SK-N-SH (cell line): ENCODE results near the gene TRIM67. TPM values are rescaled to one million over a fixed set of nuclear protein-coding genes. Genes with fewer than 3 reads are reported as not detected.

Source experiments
- CTCF ChIA-PET: fragments of 300-600, 350-600 bp; formaldehyde crosslinking; extraction: SDS; loops from one replicate; lab custom pipeline; 2021; lab: Yijun Ruan, JAX
- POLR2A ChIA-PET: fragments of 350-600 bp; sonication (Branson Sonifier 250); formaldehyde crosslinking; extraction: SDS; loops from one replicate; lab custom pipeline; 2020; ENCODE audit warnings: antibody characterized with exemption, inconsistent platforms; lab: Yijun Ruan, JAX
- DNase-seq: peaks from one replicate; pipeline ENCODE4 v3.0.0; 2012
- H2AFZ ChIP-seq: fragments of 200-600 bp; sonication (generic); 2 replicates; pipeline ENCODE4 v1.8.1; 2016; ENCODE audit warnings: antibody characterized with exemption, mild to moderate bottlenecking, low read depth
- H3F3A ChIP-seq: fragments of 200-600 bp; sonication (generic); replicated peaks from 2 replicates; pipeline ENCODE3; 2016; ENCODE audit warnings: antibody characterized with exemption, mild to moderate bottlenecking; ENCODE audit not compliant: insufficient read depth
- H3K27ac ChIP-seq, 2 experiments: fragments of 200-500 bp in 1 of 2; fragments of 200-600 bp in 1 of 2; sonication (Bioruptor generic) in 1 of 2; sonication (generic), shearing (Covaris generic) in 1 of 2; 2 replicates each; pipeline versions ENCODE4 v1.5.1 to v1.6.1; 2014 to 2016; ENCODE audit warnings: low read depth in 2 of 2, inconsistent platforms in 1 of 2, low read length in 1 of 2, mild to moderate bottlenecking in 1 of 2, mixed read lengths in 1 of 2
- H3K27me3 ChIP-seq: fragments of 200-600 bp; sonication (generic), shearing (Covaris generic); 2 replicates; pipeline ENCODE4 v1.6.1; 2016; ENCODE audit warnings: mixed run types; ENCODE audit not compliant: insufficient read depth
- H3K36me3 ChIP-seq, 2 experiments: fragments of 200-500 bp in 1 of 2; fragments of 200-600 bp in 1 of 2; sonication (Bioruptor generic) in 1 of 2; sonication (generic) in 1 of 2; replicated peaks in 1 of 2; 2 replicates each; pipeline versions ENCODE3 to v1.5.1; 2014 to 2016; ENCODE audit warnings: low read length in 1 of 2, mild to moderate bottlenecking in 1 of 2; ENCODE audit not compliant: insufficient read depth in 2 of 2, control insufficient read depth in 1 of 2
- H3K4me1 ChIP-seq, 2 experiments: fragments of 200-500 bp in 1 of 2; fragments of 200-600 bp in 1 of 2; sonication (Bioruptor generic) in 1 of 2; sonication (generic), shearing (Covaris generic) in 1 of 2; 2 replicates each; pipeline versions ENCODE4 v1.5.1 to v1.6.1; 2014 to 2016; ENCODE audit warnings: low read depth in 1 of 2, low read length in 1 of 2, mixed run types in 1 of 2; ENCODE audit not compliant: insufficient read depth in 2 of 2, control insufficient read depth in 1 of 2
- H3K4me2 ChIP-seq: fragments of 200-600 bp; sonication (generic), shearing (Covaris generic); 2 replicates; pipeline ENCODE4 v1.6.1; 2017; ENCODE audit warnings: mixed run types
- H3K4me3 ChIP-seq, 2 experiments: fragments of 200-500 bp in 1 of 2; fragments of 200-600 bp in 1 of 2; sonication (Bioruptor generic) in 1 of 2; sonication (generic), shearing (Covaris generic) in 1 of 2; 2 replicates each; pipeline versions ENCODE4 v1.5.1 to v1.8.1; 2014 to 2016; ENCODE audit warnings: low read depth in 2 of 2, inconsistent platforms in 1 of 2, low read length in 1 of 2, mild to moderate bottlenecking in 1 of 2, mixed read lengths in 1 of 2, moderate library complexity in 1 of 2
- H3K79me2 ChIP-seq: fragments of 200-600 bp; sonication (generic); 2 replicates; pipeline ENCODE4 v1.8.1; 2017; ENCODE audit warnings: mild to moderate bottlenecking; ENCODE audit not compliant: insufficient read depth
- H3K9ac ChIP-seq: fragments of 200-600 bp; sonication (generic); 2 replicates; pipeline ENCODE4 v1.6.1; 2017; ENCODE audit warnings: mixed run types
- H3K9me2 ChIP-seq: fragments of 200-600 bp; sonication (generic); 2 replicates; pipeline ENCODE4 v1.6.1; 2017; ENCODE audit warnings: mixed run types
- H3K9me3 ChIP-seq: fragments of 200-600 bp; sonication (generic); 2 replicates; pipeline ENCODE4 v1.6.1; 2017; ENCODE audit warnings: mixed run types, mild to moderate bottlenecking, moderate library complexity
- H4K20me1 ChIP-seq: fragments of 200-600 bp; sonication (generic); 2 replicates; pipeline ENCODE4 v1.6.1; 2017; ENCODE audit warnings: mild to moderate bottlenecking, mixed run types; ENCODE audit not compliant: insufficient read depth
- EP300 ChIP-seq, 2 experiments: IDR thresholded peaks; 2 replicates each; pipeline versions ENCODE4 v1.4.0 to v1.6.1; 2012; ENCODE audit warnings: borderline replicate concordance in 1 of 2, low read depth in 1 of 2, low read length in 1 of 2
- EZH2phosphoT487 ChIP-seq: fragments of 200-600 bp; sonication (generic); IDR thresholded peaks from 2 replicates; pipeline ENCODE4 v1.6.1; 2017; ENCODE audit warnings: low read depth, mixed run types, mild to moderate bottlenecking, antibody characterized with exemption, moderate library complexity, borderline replicate concordance
- FOXJ3 ChIP-seq: sonication (generic); formaldehyde crosslinking; IDR thresholded peaks from 2 replicates; pipeline ENCODE4 v1.5.1; 2020; ENCODE audit warnings: mild to moderate bottlenecking, missing genetic modification reagents
- IRF3 ChIP-seq: fragments of 150-350 bp; IDR thresholded peaks from 2 replicates; pipeline ENCODE4 v1.6.1; 2016; ENCODE audit warnings: mild to moderate bottlenecking, low read depth, low read length
- MAX ChIP-seq: IDR thresholded peaks from 2 replicates; pipeline ENCODE4 v1.4.0; 2012; ENCODE audit warnings: low read depth
- MEF2A ChIP-seq: IDR thresholded peaks from 2 replicates; pipeline ENCODE4 v1.4.0; 2012; ENCODE audit warnings: low read depth, borderline replicate concordance
- MXI1 ChIP-seq: IDR thresholded peaks from 2 replicates; pipeline ENCODE4 v1.6.1; 2012; ENCODE audit warnings: mild to moderate bottlenecking, low read depth, low read length, improper control_type of control experiment
- RFX5 ChIP-seq: IDR thresholded peaks from 2 replicates; pipeline ENCODE4 v1.6.1; 2012; ENCODE audit warnings: mild to moderate bottlenecking, improper control_type of control experiment, low read length
- SIN3A ChIP-seq: IDR thresholded peaks from 2 replicates; pipeline ENCODE4 v1.6.1; 2012; ENCODE audit warnings: low read depth, mild to moderate bottlenecking, low read length, moderate library complexity, borderline replicate concordance
- SMC3 ChIP-seq: IDR thresholded peaks from 2 replicates; pipeline ENCODE4 v1.6.1; 2012; ENCODE audit warnings: low read depth, low read length, improper control_type of control experiment
- TAF1 ChIP-seq: IDR thresholded peaks from 2 replicates; pipeline ENCODE4 v1.6.1; 2012; ENCODE audit warnings: low read depth, mild to moderate bottlenecking, low read length, moderate library complexity, borderline replicate concordance
- USF1 ChIP-seq: IDR thresholded peaks from 2 replicates; pipeline ENCODE4 v1.4.0; 2012; ENCODE audit warnings: low read depth, borderline replicate concordance
- YY1 ChIP-seq: IDR thresholded peaks from 2 replicates; pipeline ENCODE4 v1.4.0; 2012; ENCODE audit warnings: low read depth, mild to moderate bottlenecking
- WGBS: methylation state at CpG from one replicate; pipeline ENCODE4 v1.1.6; 2017; ENCODE audit warnings: low lambda C conversion rate; 5-methylcytosine and 5-hydroxymethylcytosine counted together
- polyA plus RNA-seq, 3 experiments: library from polyadenylated mRNA; depleted of rRNA; stranded (reverse); fragments of >200 nt; gene quantifications; 2 replicates each; pipeline ENCODE4 v1.2.3, GENCODE V29; 2012

The TRIM67 gene
- polyA plus RNA-seq, 1 of the 3 experiments (the other 2 are of a cell fraction) = not detected

GRCh38 chr1:231118704-231119453 is 43.0 kb upstream of the TRIM67 start:
- Histone ChIP-seq H3K4me3 (no peak overlapping the region), H3K79me2 (no peaks in the 10 kb centered on the region), H3K36me3 (no peaks in the 10 kb centered on the region), H4K20me1 (no peaks in the 10 kb centered on the region), H3K9me2 (no peaks in the 10 kb centered on the region), H3K4me2 (no peak overlapping the region), H3K9me3 (no peaks in the 10 kb centered on the region), H2AFZ (no peak overlapping the region), H3K27ac (no peak overlapping the region), H3F3A (no peaks in the 10 kb centered on the region), H3K9ac (no peak overlapping the region), H3K27me3 (no peaks in the 10 kb centered on the region), H3K4me1 (no peaks in the 10 kb centered on the region)
- DNase-seq = no peak
- POLR2A ChIA-PET = no interaction called here
- CTCF ChIA-PET = no interaction called here
- 36% methylated on average over 8 of the region's 8 CpGs for WGBS
- TF ChIP-seq MXI1 (no peak), MAX (no peak), IRF3 (no peak), MEF2A (no peak), TAF1 (no peak), USF1 (no peak), EP300 (IDR thresholded peaks at IDR 0.05; ENCODE audit: borderline replicate concordance in 1 of 2, low read depth in 1 of 2, low read length in 1 of 2) (no peak), RFX5 (no peak), SMC3 (no peak), YY1 (no peak), EZH2phosphoT487 (no peak), FOXJ3 (CRISPR knock-in tag) (no peak), SIN3A (no peak)

DNA sequence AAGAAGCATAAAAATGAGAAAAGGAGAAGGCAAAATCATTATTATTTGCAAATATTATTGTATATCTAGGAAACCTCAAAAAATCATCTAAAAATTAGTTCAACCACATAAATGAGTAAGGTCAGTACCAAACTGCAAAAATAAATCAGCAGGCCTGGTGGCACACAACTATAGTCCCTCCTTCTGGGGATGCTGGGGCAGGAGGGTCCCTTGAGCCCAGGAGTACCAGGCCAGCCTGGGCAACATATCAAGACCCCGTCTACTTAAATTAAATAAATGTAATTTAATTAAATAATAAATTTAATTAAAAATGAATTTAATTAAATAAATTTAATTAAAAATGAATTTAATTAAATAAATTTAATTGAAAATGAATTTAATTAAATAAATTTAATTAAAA is 40.3 kb upstream of the TRIM67 start:
- no peak for DNase-seq
- H4K20me1 ChIP-seq = no peaks in the 10 kb centered on the region
- no peak overlapping the region for H3K4me3 ChIP-seq
- POLR2A ChIA-PET = no interaction called here
- TF ChIP-seq EP300 (IDR thresholded peaks at IDR 0.05; ENCODE audit: borderline replicate concordance in 1 of 2, low read depth in 1 of 2, low read length in 1 of 2) = no peak
- TF ChIP-seq, all 33 proteins: peak for 0
- Histone ChIP-seq H3K9me3 (no peaks in the 10 kb centered on the region), H3K27me3 (no peaks in the 10 kb centered on the region), H3K4me2 (no peak overlapping the region), H3F3A (no peaks in the 10 kb centered on the region), H3K9ac (no peak overlapping the region), H3K27ac (no peak overlapping the region), H2AFZ (no peak overlapping the region), H3K9me2 (no peaks in the 10 kb centered on the region), H3K36me3 (no peaks in the 10 kb centered on the region), H3K79me2 (no peaks in the 10 kb centered on the region), H3K4me1 (no peaks in the 10 kb centered on the region)
- CTCF ChIA-PET = interaction anchor here (1.0 kb wide), 1 partner anchor 29 kb away, joined by 3 read pairs; no protein-coding TSS in a partner anchor
- 20% methylated on average over 1 of the region's 1 CpG for WGBS
